GM12874 (cell line): ENCODE data around the gene LRRC75A.

ENCODE experiments used
- TF ChIP-seq, protein P1 (sequence below): IDR thresholded peaks from 2 replicates; pipeline ENCODE4 v1.5.1; 2011; ENCODE audit warnings: low read depth, mild to moderate bottlenecking, control low read depth, low read length, moderate library complexity; ENCODE audit not compliant: insufficient read depth

The LRRC75A gene

GRCh38 chr17:16417399-16417798, 74.6 kb downstream of the LRRC75A start:
- TF ChIP-seq, protein P1, sequence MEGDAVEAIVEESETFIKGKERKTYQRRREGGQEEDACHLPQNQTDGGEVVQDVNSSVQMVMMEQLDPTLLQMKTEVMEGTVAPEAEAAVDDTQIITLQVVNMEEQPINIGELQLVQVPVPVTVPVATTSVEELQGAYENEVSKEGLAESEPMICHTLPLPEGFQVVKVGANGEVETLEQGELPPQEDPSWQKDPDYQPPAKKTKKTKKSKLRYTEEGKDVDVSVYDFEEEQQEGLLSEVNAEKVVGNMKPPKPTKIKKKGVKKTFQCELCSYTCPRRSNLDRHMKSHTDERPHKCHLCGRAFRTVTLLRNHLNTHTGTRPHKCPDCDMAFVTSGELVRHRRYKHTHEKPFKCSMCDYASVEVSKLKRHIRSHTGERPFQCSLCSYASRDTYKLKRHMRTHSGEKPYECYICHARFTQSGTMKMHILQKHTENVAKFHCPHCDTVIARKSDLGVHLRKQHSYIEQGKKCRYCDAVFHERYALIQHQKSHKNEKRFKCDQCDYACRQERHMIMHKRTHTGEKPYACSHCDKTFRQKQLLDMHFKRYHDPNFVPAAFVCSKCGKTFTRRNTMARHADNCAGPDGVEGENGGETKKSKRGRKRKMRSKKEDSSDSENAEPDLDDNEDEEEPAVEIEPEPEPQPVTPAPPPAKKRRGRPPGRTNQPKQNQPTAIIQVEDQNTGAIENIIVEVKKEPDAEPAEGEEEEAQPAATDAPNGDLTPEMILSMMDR: no peak

- TF ChIP-seq, protein P1: peak; percentile 91
Observed at GRCh38 chr17:16415031-16415924, 76.7 kb downstream of the LRRC75A start, which contains the start of gene TRPV2. TSS of gene TRPV2 (plus strand) at chr17:16415571. CDS start at chr17:16417669, 2,098 bp downstream.

DNA sequence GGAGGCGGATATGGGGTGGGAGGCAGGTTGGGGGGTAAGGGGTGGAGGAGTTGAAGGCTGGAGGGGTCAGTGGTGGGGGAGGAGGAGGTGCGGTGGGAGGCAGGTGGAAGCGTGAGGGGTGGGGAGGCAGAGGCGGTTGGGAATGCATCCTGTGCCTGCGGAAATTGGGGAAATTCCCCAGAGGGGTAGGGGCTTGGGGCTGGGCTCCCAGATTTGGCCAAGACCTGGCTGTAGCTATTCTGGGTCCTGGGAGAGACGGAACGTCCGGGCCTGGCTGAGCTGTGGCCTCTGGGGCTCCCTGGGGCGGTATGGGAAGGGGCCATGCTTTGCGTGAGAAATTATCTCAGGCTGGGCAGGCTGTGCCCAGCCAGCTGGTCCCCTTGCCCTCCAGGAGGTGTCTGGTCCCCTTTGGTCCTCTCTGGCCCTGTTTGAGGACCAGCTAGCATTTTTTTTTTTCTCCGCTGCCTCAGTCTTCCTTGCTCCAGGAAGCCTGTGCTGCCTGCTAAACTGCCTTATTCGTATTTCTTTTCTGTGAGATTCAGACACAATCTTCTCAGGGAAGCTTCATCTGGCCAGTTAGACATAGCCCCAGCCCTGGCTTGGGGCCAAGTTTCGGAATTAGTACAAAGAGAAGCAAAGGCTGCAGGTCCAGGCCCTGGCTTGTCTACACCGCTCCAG, 83.9 kb downstream of the LRRC75A start:
- TF ChIP-seq, protein P1: no peak

GRCh38 chr17:16406742-16407674, 85.0 kb downstream of the LRRC75A start:
- TF ChIP-seq, protein P1: peak; percentile 34; the same call in 1 of the 2 replicates

- TF ChIP-seq, protein P1: no peak
Observed at GRCh38 chr17:16398270-16399267, 93.4 kb downstream of the LRRC75A start.
